ENCODE measurements around the gene GFI1.

Gene GFI1

DNA sequence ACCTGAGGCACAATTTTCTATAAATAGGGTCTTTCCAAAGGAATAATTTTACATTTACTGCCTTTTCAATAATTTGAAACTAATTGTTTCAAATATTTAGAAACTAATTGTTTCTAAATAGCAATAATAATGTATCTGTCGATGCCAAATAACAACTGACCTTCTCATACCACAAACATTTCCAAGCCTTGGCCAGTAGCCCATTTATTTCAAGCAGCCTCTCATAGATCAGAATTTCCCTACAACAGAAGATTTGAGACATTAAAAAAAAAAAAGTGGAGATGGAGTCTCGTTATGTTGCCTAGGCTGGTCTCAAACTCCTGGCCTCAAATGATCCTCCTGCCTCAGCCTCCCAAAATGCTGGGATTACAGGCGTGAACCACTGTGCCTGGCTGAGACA, 2.1 kb upstream of the GFI1 start:
- H3K36me3 ChIP-seq (ENCODE audit: control insufficient read depth, insufficient read depth, low read length), result no peaks in the 10 kb centered on the region
- no peak overlapping the region for H3K27ac ChIP-seq (ENCODE audit: insufficient read depth, low read length, poor library complexity, severe bottlenecking)
- H3K27me3 ChIP-seq (replicated peaks; ENCODE audit: control insufficient read depth, insufficient read depth, low read length, poor library complexity, severe bottlenecking), result no peaks in the 10 kb centered on the region
- H3K4me1 ChIP-seq (ENCODE audit: control insufficient read depth, insufficient read depth, low read length, poor library complexity, severe bottlenecking), result peaks cover 5% of the 10 kb centered on the region
- no peak overlapping the region for H3K4me3 ChIP-seq (ENCODE audit: insufficient read depth, low read depth, low read length, poor library complexity, severe bottlenecking)
- DNase-seq, result no peak
- H3K9me3 ChIP-seq (ENCODE audit: control insufficient read depth, low read length), result no peaks in the 10 kb centered on the region

- Histone ChIP-seq H3K27ac (ENCODE audit: insufficient read depth, low read length, poor library complexity, severe bottlenecking) (no peak overlapping the region), H3K4me1 (ENCODE audit: control insufficient read depth, insufficient read depth, low read length, poor library complexity, severe bottlenecking) (peaks cover 9% of the 10 kb centered on the region), H3K9me3 (ENCODE audit: control insufficient read depth, low read length) (no peaks in the 10 kb centered on the region), H3K36me3 (ENCODE audit: control insufficient read depth, insufficient read depth, low read length) (no peaks in the 10 kb centered on the region), H3K27me3 (replicated peaks; ENCODE audit: control insufficient read depth, insufficient read depth, low read length, poor library complexity, severe bottlenecking) (no peaks in the 10 kb centered on the region), H3K4me3 (ENCODE audit: insufficient read depth, low read depth, low read length, poor library complexity, severe bottlenecking) (no peak overlapping the region)
- DNase-seq, result no peak
These were observed 1.7 kb upstream of the GFI1 start for GRCh38 chr1:92488416-92488815.

- peak overlapping the region; percentile 87 for H3K4me3 ChIP-seq (ENCODE audit: insufficient read depth, low read depth, low read length, poor library complexity, severe bottlenecking)
- no peaks in the 10 kb centered on the region for H3K27me3 ChIP-seq (replicated peaks; ENCODE audit: control insufficient read depth, insufficient read depth, low read length, poor library complexity, severe bottlenecking)
- H3K4me1 ChIP-seq (ENCODE audit: control insufficient read depth, insufficient read depth, low read length, poor library complexity, severe bottlenecking), result peaks cover 18% of the 10 kb centered on the region
- H3K9me3 ChIP-seq (ENCODE audit: control insufficient read depth, low read length), result no peaks in the 10 kb centered on the region
- H3K36me3 ChIP-seq (ENCODE audit: control insufficient read depth, insufficient read depth, low read length), result no peaks in the 10 kb centered on the region
- H3K27ac ChIP-seq (ENCODE audit: insufficient read depth, low read length, poor library complexity, severe bottlenecking), result peak overlapping the region; percentile 42
- no peak for DNase-seq
These were observed 417 bp upstream of the GFI1 start for GRCh38 chr1:92487078-92487605.

- Histone ChIP-seq H3K27ac (ENCODE audit: insufficient read depth, low read length, poor library complexity, severe bottlenecking) (peak overlapping the region; percentile 72), H3K36me3 (ENCODE audit: control insufficient read depth, insufficient read depth, low read length) (no peaks in the 10 kb centered on the region), H3K4me3 (ENCODE audit: insufficient read depth, low read depth, low read length, poor library complexity, severe bottlenecking) (peak overlapping the region; percentile 87), H3K4me1 (ENCODE audit: control insufficient read depth, insufficient read depth, low read length, poor library complexity, severe bottlenecking) (peaks cover 18% of the 10 kb centered on the region), H3K27me3 (replicated peaks; ENCODE audit: control insufficient read depth, insufficient read depth, low read length, poor library complexity, severe bottlenecking) (no peaks in the 10 kb centered on the region), H3K9me3 (ENCODE audit: control insufficient read depth, low read length) (no peaks in the 10 kb centered on the region)
- peak; percentile 62 to 66 (median 66) for DNase-seq
These were observed 1.1 kb downstream of the GFI1 start for GRCh38 chr1:92485381-92486250.

GRCh38 chr1:92484472-92485380, 2.0 kb downstream of the GFI1 start:
- H3K4me1 ChIP-seq (ENCODE audit: control insufficient read depth, insufficient read depth, low read length, poor library complexity, severe bottlenecking), result peaks cover 18% of the 10 kb centered on the region
- H3K9me3 ChIP-seq (ENCODE audit: control insufficient read depth, low read length), result no peaks in the 10 kb centered on the region
- peak overlapping the region; percentile 72 for H3K27ac ChIP-seq (ENCODE audit: insufficient read depth, low read length, poor library complexity, severe bottlenecking)
- H3K4me3 ChIP-seq (ENCODE audit: insufficient read depth, low read depth, low read length, poor library complexity, severe bottlenecking), result peak overlapping the region; percentile 87
- DNase-seq, result peak; percentile 35 to 40 (median 35)
- no peaks in the 10 kb centered on the region for H3K36me3 ChIP-seq (ENCODE audit: control insufficient read depth, insufficient read depth, low read length)
- no peaks in the 10 kb centered on the region for H3K27me3 ChIP-seq (replicated peaks; ENCODE audit: control insufficient read depth, insufficient read depth, low read length, poor library complexity, severe bottlenecking)

DNA sequence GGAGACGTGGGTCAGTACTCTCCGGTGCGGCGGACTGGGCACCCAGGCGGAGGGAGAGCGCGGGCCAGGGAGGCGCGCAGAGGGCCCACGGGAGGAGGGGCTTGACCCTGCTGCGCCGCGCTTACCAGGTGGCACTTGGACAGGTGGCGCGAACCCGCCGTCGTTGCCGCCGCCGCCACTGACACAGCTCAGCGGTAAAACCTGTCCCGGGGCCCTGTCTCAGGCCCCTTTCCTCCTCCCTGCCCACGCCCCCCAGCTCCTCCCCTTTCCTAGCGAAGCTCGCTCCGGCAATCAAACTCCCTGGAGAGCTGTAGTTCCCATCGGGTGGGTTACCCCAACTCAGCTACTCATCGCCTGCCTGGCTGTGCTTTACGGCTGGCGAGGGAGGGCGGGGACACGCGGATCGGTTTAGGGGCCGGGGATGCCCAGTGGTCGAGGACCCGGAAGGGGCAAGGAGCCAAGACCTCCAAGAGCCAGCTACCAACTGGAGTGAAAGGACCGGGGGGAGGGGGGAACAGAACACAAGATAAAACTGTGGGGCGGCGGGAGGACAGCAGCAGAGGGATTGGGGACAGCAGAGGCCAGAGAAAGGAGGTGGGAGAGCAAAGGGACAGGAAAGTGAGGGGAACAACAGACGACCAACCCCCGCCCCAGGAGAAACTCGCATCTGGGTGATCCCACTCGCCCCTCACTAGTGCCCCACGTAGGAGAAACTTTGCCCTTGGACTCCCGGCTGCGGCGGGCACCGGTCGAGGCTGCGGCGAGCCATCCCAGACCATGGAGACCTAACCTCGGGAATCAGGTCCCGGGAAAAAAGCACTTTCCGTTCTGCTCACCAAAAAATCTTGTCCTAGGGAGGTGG, 2.9 kb downstream of the GFI1 start:
- peak in 2 of 3 donors; percentile 24 to 29 for DNase-seq
- Histone ChIP-seq H3K4me1 (ENCODE audit: control insufficient read depth, insufficient read depth, low read length, poor library complexity, severe bottlenecking) (peaks cover 18% of the 10 kb centered on the region), H3K27ac (ENCODE audit: insufficient read depth, low read length, poor library complexity, severe bottlenecking) (peak overlapping the region; percentile 72), H3K9me3 (ENCODE audit: control insufficient read depth, low read length) (no peaks in the 10 kb centered on the region), H3K36me3 (ENCODE audit: control insufficient read depth, insufficient read depth, low read length) (no peaks in the 10 kb centered on the region), H3K4me3 (ENCODE audit: insufficient read depth, low read depth, low read length, poor library complexity, severe bottlenecking) (peak overlapping the region; percentile 87), H3K27me3 (replicated peaks; ENCODE audit: control insufficient read depth, insufficient read depth, low read length, poor library complexity, severe bottlenecking) (no peaks in the 10 kb centered on the region)

DNA sequence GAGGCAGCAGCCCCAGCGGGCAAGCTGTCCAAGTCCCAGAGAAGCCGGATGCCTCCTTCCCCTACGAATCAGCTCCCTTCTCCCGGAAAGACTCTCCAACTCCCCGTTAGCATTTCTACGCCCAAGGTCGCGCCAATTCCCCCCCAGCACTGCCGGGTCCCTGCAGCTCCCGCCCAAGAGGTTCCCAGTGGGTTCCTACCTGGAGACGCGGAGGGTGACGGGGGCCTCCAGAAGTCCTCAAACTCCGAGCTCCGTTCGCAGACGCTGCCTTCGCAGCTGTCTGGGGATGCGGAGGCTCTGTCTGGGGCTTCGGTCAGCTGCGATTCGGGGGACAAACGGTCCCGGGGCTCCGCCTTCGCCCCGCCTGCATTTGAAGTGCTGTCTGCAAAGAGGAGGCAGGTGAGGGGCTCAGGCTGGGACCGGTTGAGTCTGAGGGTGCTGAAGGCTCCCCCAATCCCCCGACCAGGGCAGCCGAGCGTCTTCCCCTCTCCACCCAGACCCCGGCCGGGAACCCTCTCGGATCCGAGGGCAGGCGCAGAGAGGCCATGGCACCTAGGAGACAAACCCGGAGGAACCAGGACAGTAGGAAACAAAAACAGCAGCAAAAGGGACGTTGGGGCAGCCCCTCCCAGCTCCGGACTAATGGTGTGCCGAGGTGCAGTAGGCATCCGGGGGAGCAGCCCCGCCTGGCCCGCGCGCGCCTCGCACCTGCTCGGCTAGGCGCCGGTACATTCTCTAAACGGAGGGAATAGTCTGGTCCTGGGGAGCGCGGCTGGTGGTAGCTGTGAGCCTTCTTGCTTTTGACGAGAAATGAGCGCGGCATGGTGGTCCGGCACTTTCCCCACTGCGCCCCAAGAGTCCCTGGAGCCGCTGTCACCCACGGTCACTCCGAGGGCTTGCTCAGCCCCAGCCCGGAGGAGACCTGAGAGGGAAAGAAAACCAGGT, 3.8 kb downstream of the GFI1 start:
- Histone ChIP-seq H3K27me3 (replicated peaks; ENCODE audit: control insufficient read depth, insufficient read depth, low read length, poor library complexity, severe bottlenecking) (no peaks in the 10 kb centered on the region), H3K4me1 (ENCODE audit: control insufficient read depth, insufficient read depth, low read length, poor library complexity, severe bottlenecking) (peaks cover 18% of the 10 kb centered on the region), H3K27ac (ENCODE audit: insufficient read depth, low read length, poor library complexity, severe bottlenecking) (peak overlapping the region; percentile 72), H3K36me3 (ENCODE audit: control insufficient read depth, insufficient read depth, low read length) (no peaks in the 10 kb centered on the region), H3K9me3 (ENCODE audit: control insufficient read depth, low read length) (no peaks in the 10 kb centered on the region), H3K4me3 (ENCODE audit: insufficient read depth, low read depth, low read length, poor library complexity, severe bottlenecking) (peak overlapping the region; percentile 87)
- DNase-seq, result no peak

DNA sequence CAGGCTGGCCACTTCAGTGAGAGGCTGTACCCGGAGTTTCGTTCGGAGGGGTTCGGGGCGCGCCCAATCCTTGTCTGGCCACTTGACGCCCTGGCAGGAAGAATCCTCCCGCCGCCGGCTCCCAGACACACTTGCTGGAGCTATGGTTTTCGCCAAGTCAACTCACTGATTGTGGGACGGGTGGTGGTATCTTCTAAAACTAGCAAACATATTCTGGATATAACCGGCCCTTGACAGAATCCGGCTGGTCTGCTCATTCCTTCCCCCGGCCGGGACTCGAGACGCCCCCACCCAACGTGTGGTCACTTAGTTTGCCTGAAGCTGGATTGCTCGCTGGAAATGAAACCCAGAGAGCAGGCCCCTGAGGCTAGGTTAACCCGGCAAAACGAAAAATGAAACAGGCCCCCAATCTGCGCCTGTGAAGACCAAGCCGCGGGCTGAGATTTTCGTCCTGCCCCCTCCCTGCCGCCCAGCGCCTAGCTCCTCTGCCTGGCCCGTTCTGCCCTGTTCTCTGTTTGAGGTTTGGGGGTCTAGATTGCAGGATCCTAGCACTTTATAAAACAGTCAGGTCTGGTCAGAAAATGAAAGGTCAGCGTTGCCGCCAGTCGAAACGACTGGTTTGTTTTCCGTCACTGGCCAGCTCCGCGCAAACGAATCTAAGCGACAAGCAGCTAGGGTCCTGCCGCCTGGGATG, 4.6 kb downstream of the GFI1 start:
- Histone ChIP-seq H3K36me3 (ENCODE audit: control insufficient read depth, insufficient read depth, low read length) (no peaks in the 10 kb centered on the region), H3K27me3 (replicated peaks; ENCODE audit: control insufficient read depth, insufficient read depth, low read length, poor library complexity, severe bottlenecking) (no peaks in the 10 kb centered on the region), H3K27ac (ENCODE audit: insufficient read depth, low read length, poor library complexity, severe bottlenecking) (no peak overlapping the region), H3K4me3 (ENCODE audit: insufficient read depth, low read depth, low read length, poor library complexity, severe bottlenecking) (peak overlapping the region; percentile 87), H3K9me3 (ENCODE audit: control insufficient read depth, low read length) (no peaks in the 10 kb centered on the region), H3K4me1 (ENCODE audit: control insufficient read depth, insufficient read depth, low read length, poor library complexity, severe bottlenecking) (peaks cover 18% of the 10 kb centered on the region)
- no peak for DNase-seq
